SKM-1 treated with dmso at 0.1 percent for 144 hours (cell line): ENCODE measurements around the gene KRTAP1-5.
"Not testable (repeated sequence)": the region's sequence is repeated elsewhere in the genome, so short reads cannot be mapped to it uniquely, and the experiment has no call there.

ENCODE experiments used
- DNase-seq: peaks from one replicate; lab custom pipeline; 2025; ENCODE audit not compliant: unreplicated experiment; lab: John Stamatoyannopoulos, UW

The KRTAP1-5 gene, protein sequence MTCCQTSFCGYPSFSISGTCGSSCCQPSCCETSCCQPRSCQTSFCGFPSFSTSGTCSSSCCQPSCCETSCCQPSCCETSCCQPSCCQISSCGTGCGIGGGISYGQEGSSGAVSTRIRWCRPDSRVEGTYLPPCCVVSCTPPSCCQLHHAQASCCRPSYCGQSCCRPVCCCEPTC

GRCh38 chr17:41026715-41027471 is at the start of gene KRTAP1-5:
KRTAP1-5 (minus strand) TSS chr17:41027208; CDS start chr17:41027155, 53 bp downstream.
- DNase-seq: no peak

DNA sequence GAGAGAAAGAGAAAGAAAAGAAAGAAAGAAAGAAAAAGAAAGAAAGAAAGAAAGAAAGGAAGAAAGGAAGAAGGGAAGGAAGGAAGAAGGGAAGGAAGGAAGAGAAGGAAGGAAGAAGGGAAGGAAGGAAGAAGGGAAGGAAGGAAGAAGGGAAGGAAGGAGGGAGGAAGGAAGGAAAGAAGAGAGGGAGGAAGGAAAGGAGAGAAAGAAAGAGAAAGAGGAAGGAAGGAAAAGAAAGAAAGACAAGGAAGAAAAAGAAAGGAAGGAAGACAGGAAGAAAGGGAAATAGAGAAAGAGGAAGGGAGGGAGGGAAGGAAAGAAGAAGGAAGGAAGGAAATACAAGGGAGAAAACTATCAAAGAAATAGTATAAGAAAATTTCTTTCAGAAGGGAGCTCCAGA is 49.8 kb upstream of the KRTAP1-5 start:
- DNase-seq: no peak

GRCh38 chr17:41073676-41074075 is 46.7 kb upstream of the KRTAP1-5 start:
- DNase-seq: no peak

GRCh38 chr17:41071606-41072360 is 44.8 kb upstream of the KRTAP1-5 start:
- no peak for DNase-seq

GRCh38 chr17:41069031-41069430 is 42.0 kb upstream of the KRTAP1-5 start:
- no peak for DNase-seq

GRCh38 chr17:41067281-41067680 is 40.3 kb upstream of the KRTAP1-5 start:
- no peak for DNase-seq

GRCh38 chr17:41065829-41066624 is 39.0 kb upstream of the KRTAP1-5 start, which contains the start of gene KRTAP2-4:
KRTAP2-4 (minus strand) TSS chr17:41065879; CDS start chr17:41065845, 34 bp downstream.
- no peak for DNase-seq

DNA sequence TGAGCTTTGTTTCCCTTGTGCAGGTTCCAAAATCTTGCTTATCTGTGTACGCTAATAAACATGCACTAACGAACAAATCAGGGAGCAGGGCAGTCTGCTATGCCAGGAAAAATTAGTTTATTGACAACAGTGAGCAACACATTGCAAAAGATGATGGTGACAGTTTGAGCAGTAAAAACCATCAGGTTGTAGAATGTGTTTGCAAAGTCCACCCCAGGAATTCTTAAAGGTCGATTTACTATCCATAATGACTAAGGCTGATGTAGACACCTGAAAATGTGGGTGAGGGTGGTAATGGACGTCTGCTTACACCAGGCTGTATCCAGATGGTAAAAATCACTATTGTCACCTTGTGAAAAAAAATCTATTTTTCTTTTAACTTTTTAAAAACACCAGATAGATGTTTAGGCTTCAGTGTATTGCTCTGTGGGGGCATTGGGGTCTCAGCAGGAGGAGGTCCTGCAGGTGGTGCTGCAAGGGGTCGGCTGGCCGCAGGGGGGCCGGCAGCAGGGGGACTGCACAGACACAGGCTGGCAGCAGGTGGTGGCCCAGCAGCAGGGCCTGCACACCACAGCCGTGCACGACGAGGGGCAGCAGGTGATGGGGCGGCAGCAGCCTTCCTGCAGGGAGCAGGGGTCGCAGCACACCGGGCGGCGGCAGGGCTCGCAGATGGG is 38.1 kb upstream of the KRTAP1-5 start:
- not testable (repeated sequence) for DNase-seq

DNA sequence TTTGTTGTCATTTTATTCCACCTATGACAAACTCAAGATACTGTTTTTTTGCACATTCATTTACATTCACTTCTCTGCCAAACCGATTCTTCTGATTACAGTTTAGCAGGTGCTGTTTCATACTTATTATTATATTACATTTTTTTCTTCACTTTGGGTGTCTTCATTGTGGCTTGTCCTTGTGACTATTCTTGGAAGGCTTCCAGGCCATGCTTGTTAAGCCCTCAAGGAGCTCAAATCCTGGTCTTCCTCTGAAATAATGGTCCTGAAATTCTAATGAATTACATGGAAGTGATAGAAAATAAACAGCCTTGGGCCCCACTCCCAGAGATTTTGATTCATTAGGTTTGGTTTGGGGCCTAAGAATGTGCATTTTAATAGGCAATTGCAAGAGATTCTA is 37.3 kb upstream of the KRTAP1-5 start:
- DNase-seq: no peak

DNA sequence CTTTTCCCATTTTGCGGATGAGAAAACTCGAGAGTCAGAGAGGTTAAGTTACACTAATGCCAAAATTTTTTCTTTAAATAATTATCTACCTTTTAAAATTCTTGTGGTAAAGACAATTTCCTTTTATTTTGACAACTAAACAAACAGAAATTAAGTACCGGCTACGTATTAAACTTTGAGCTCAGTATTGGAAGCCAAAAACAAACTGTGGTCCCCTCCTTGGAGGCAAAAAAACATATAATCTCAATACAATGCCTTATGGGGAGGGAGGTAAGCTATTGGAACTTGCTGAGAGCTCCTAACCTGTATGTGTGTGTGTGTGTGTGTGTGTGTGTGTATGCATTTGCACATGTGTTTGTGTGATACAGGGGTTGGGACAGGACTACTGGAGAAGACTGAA is 36.4 kb upstream of the KRTAP1-5 start:
- no peak for DNase-seq

- DNase-seq: no peak
These were observed 35.0 kb upstream of the KRTAP1-5 start for GRCh38 chr17:41061964-41062363.

GRCh38 chr17:41060052-41060604 is 33.1 kb upstream of the KRTAP1-5 start, which contains the start of gene KRTAP2-3:
KRTAP2-3 (minus strand) TSS chr17:41060114; CDS start chr17:41060050, 64 bp downstream.
- DNase-seq: no peak

DNA sequence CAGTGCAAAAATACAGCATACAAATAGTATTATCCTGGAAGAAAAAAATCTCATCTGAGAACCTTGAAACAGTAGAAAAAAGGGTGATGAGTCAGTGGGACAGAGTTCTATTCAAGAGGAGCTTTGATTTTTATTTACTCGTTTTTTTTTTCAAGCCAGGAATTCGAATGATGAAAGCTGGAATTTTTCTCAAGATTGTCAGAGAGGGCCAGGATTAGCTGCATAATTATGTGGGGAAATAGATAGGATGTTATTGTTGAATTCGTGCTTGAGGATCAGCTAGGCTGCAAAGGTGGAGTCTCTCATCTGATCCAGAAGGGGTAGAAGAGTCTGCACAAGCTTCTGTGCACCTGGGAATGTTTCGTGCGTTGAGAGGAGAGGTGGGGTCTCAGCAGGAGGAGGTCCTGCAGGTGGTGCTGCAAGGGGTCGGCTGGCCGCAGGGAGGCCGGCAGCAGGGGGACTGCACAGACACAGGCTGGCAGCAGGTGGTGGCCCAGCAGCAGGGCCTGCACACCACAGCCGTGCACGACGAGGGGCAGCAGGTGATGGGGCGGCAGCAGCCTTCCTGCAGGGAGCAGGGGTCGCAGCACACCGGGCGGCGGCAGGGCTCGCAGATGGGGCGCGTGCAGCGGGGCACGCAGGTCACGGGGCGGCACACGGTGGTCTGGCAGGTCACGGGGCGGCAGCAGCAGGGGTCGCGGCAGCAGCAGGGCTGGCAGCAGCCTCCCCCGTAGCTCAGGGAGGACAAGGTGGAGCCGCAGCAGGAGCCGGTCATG is 32.5 kb upstream of the KRTAP1-5 start:
- DNase-seq: not testable (repeated sequence)

GRCh38 chr17:41058741-41059140 is 31.7 kb upstream of the KRTAP1-5 start:
- DNase-seq: no peak

DNA sequence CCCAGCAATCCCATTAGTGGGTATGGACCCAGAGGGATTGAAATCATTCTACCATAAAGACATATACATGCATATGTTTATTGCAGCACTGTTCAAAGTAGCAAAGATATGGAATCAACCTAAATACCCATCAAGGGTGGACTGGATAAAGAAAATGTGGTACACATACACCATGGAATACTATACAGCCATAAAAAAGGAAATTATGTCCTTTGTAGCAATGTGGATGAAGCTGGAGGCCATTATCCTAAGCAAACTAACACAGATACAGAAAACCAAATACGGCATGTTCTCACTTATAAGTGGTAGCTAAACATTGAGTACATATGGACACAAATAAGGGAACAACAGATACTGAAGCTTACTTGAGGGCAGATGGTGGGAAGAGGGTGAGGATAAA is 30.5 kb upstream of the KRTAP1-5 start:
- no peak for DNase-seq

- DNase-seq: not testable (repeated sequence)
These were observed 28.1 kb upstream of the KRTAP1-5 start, which contains the start of gene KRTAP2-2 for GRCh38 chr17:41055130-41055529. KRTAP2-2 (minus strand) TSS chr17:41055230; CDS start chr17:41055211, 19 bp downstream.

GRCh38 chr17:41054556-41054955 is 27.5 kb upstream of the KRTAP1-5 start:
- DNase-seq: not testable (repeated sequence)

- DNase-seq: no peak
These were observed 27.0 kb upstream of the KRTAP1-5 start for GRCh38 chr17:41054025-41054424.

DNA sequence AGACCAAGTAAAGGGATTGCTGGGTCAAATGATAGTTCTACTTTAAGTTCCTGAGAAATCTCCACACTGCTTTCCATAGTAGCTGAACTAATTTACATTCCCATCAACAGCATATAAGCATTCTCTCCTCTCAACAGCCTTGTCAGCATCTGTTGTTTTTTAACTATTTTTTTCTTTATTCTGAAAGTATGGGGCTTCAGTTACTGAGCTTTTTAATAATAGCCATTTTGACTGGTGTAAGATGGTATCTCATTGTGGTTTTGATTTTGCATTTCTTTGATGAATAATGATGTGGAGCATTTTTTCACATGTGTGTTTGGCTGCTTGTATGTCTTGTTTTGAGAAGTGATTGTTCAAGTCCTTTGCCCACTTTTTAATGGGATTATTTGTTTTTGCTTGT is 25.6 kb upstream of the KRTAP1-5 start:
- no peak for DNase-seq
